Activated naive CD4-positive, alpha-beta T cell treated with anti-CD3 and anti-CD28 coated beads, Interleukin-2, amount 10 ng/mL, durations not matched to agents 7 days and 5 days (primary cell): ENCODE results near the gene METTL8.

ENCODE experiments used
- CTCF ChIA-PET: fragments of 350-600 bp; sonication (Branson Sonifier 250); formaldehyde crosslinking; loops from one replicate; lab custom pipeline; 2021; ENCODE audit warnings: antibody characterized with exemption; lab: Charles Lee
- DNase-seq: peaks from one replicate; pipeline ENCODE4 v3.0.0-alpha.2; 2020
- H3K27ac Mint-ChIP-seq: one replicate; pipeline ENCODE4 v1.8.0; 2021; ENCODE audit warnings: mild to moderate bottlenecking, moderate library complexity, mixed read lengths
- H3K27me3 Mint-ChIP-seq: one replicate; pipeline ENCODE4 v1.8.0; 2021; ENCODE audit warnings: mild to moderate bottlenecking, mixed read lengths
- H3K36me3 Mint-ChIP-seq: one replicate; pipeline ENCODE4 v1.8.0; 2021; ENCODE audit warnings: mixed read lengths
- H3K4me1 Mint-ChIP-seq: one replicate; pipeline ENCODE4 v1.8.0; 2021; ENCODE audit warnings: mixed read lengths
- H3K4me3 Mint-ChIP-seq: one replicate; pipeline ENCODE4 v1.8.0; 2021; ENCODE audit warnings: mild to moderate bottlenecking, moderate library complexity, mixed read lengths
- H3K9me3 Mint-ChIP-seq: one replicate; pipeline ENCODE4 v1.8.0; 2021; ENCODE audit warnings: mixed read lengths

Gene METTL8

DNA sequence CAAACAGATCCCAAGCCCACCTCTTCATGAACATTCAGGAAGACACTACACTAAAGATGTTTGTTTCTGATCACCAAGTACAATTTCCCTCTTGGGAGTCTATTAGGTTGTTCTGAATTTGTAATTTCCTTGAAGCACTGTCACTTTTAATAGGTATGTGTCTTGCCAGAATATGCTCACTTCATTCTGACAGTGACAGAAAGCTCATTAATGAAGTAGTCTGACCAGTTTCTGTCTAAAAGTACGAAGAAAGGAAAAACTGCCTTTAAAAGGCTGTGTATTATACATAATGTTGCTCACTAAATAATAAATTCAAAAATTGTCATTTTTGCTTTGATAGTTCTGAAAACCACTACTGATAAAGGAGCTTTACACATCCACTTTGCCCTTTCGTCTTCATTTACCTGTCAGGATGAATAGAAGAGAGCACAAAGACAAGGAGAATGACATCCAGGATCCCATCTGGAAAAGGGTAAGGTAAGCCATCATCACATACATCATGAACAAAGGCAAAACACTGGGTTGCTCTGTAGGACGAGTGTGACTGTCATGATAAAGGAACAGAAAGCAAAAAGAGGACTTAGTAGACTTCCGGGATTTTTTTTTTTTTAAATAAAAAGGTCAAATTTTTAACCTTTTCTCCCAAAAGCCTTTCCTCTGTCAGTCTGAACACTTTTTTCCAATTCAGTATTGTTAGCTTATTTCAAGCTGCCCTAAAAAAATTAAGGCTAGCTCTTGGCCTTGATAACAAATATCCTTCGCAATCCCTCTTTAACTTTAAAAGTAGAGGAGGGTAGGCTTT lies 103.4 kb downstream of the METTL8 start:
- Mint-ChIP-seq H3K4me1 (peaks cover 25% of the 10 kb centered on the region), H3K27me3 (no peaks in the 10 kb centered on the region), H3K9me3 (no peaks in the 10 kb centered on the region), H3K36me3 (peaks cover 5% of the 10 kb centered on the region), H3K27ac (no peak overlapping the region), H3K4me3 (no peak overlapping the region)
- CTCF ChIA-PET = no interaction called here
- no peak for DNase-seq

DNA sequence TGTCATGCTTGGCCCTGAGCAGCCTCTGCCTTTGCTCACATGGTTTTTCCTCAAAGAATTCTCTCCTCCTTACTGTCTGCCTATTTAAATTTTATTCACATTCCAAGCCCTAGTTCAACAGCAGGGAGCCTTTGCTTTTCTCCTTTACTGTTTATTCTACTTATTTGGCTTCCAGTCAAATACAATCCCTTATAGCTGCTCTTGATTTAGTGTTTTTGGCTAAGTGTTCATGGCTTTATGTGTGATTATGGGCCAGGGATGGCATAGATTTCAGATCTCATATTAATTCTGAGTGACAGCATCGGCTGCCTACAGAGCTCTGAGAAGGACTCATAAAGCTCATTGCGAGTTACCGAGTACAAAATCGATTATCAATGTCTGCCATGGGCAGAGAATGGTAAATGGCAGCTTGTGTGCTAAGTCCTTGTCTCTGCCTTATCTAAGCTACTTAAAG lies 106.7 kb downstream of the METTL8 start:
- H3K27ac Mint-ChIP-seq = no peak overlapping the region

DNA sequence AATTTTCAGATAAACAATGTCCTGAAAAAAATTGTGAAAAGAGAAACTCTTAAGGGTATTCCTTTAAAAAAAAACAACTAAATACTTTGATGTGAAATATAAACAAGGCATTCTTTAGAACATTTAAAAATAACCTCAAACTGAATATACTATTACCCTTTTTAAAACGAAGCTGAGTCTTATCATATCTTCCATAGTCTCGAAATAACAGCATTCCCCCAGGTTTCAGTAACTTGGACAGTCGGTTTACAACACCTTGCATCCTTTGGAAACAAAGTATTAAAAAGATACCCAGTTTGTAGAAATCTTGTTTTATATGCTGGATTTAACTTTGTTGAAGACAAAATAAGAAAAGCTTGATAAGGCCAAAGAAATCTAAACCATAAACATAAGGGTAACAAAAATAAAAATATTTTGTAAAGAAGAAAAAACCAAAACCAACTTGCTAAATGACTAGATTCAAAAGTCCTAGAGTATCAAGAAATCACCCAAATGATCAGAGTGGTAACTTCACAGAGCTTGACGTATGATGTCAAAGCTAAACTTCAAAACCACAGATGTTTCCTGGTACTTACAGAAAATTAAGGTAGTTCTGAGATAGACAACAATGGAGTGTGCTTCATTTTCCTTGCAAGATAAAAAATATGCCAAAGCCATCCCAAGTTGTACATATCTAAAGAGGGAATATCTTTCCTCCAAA lies 107.8 kb downstream of the METTL8 start:
- peaks cover 16% of the 10 kb centered on the region for H3K36me3 Mint-ChIP-seq
- H3K9me3 Mint-ChIP-seq = no peaks in the 10 kb centered on the region
- no peak overlapping the region for H3K4me3 Mint-ChIP-seq
- CTCF ChIA-PET = interaction anchor here (0.6 to 2.1 kb wide), 4 partner anchors 79 to 353 kb away, joined by 3 to 7 read pairs (median 4); no protein-coding TSS in a partner anchor
- no peak for DNase-seq
- H3K27me3 Mint-ChIP-seq = no peaks in the 10 kb centered on the region
- H3K4me1 Mint-ChIP-seq = peaks cover 36% of the 10 kb centered on the region
- peak overlapping the region; percentile 43 for H3K27ac Mint-ChIP-seq

More for the DNA sequence above, 106.7 kb downstream of the METTL8 start:
- CTCF ChIA-PET = interaction anchor here (1.9 to 2.1 kb wide), 2 partner anchors 89 to 354 kb away, joined by 5 to 7 read pairs; no protein-coding TSS in a partner anchor
- peaks cover 13% of the 10 kb centered on the region for H3K36me3 Mint-ChIP-seq
- no peak overlapping the region for H3K4me3 Mint-ChIP-seq
- no peak for DNase-seq
- H3K4me1 Mint-ChIP-seq = peaks cover 34% of the 10 kb centered on the region
- no peaks in the 10 kb centered on the region for H3K27me3 Mint-ChIP-seq
- no peaks in the 10 kb centered on the region for H3K9me3 Mint-ChIP-seq

DNA sequence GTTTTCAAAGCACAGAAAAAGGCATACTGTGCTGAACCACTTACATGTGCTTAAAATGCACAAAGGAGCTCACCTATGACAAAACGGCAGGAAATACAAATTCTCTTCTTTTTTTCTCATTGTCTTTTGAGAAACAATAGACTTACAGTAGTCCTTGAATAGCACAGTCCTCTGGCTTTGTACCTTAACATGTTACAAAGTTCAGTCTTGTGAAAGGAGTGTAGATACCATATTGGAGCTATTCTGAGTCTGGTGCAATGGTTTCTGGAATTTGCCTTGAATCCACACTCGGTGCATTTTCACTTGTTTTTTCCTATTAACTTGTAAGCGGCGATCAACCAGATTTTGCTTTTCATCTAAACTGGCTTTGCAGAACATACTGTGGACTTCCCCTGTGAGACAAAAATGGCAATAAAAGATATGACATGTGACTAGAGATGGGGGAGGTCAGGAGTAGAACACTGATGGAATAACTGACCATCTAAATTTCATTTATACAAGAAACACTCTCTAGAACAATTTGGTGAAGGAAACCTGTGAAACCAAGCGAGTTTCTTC lies 109.7 kb downstream of the METTL8 start:
- CTCF ChIA-PET = interaction anchor here (0.6 to 1.3 kb wide), 3 partner anchors 92 to 161 kb away, joined by 3 to 4 read pairs (median 3); no protein-coding TSS in a partner anchor
- Mint-ChIP-seq H3K4me1 (peaks cover 54% of the 10 kb centered on the region), H3K4me3 (no peak overlapping the region), H3K27ac (no peak overlapping the region), H3K9me3 (no peaks in the 10 kb centered on the region), H3K36me3 (peaks cover 18% of the 10 kb centered on the region), H3K27me3 (no peaks in the 10 kb centered on the region)
- no peak for DNase-seq

DNA sequence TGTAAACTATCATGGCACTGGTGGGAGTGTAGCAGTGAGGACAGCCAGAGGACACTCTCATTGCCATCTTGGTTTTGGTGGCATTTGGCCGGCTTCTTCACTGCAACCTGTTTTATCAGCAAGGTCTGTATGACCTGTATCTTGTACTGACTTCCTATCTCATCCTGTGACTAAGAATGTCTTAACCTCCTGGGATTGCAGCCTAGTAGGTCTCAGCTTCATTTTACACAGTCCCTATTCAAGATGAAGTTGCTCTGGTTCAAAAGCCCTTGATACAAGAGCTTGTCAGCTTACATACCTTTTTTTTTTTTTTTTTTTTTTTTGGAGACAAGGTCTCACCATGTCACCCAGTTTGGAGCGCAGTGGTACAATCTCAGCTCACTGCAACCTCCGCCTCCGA lies 110.9 kb downstream of the METTL8 start:
- no peak for DNase-seq
- H3K27ac Mint-ChIP-seq = no peak overlapping the region
- no peaks in the 10 kb centered on the region for H3K9me3 Mint-ChIP-seq
- peaks cover 62% of the 10 kb centered on the region for H3K4me1 Mint-ChIP-seq
- CTCF ChIA-PET = interaction anchor here (1.2 kb wide), 1 partner anchor 94 kb away, joined by 3 read pairs; no protein-coding TSS in a partner anchor
- H3K36me3 Mint-ChIP-seq = peaks cover 16% of the 10 kb centered on the region
- H3K27me3 Mint-ChIP-seq = no peaks in the 10 kb centered on the region
- H3K4me3 Mint-ChIP-seq = no peak overlapping the region

DNA sequence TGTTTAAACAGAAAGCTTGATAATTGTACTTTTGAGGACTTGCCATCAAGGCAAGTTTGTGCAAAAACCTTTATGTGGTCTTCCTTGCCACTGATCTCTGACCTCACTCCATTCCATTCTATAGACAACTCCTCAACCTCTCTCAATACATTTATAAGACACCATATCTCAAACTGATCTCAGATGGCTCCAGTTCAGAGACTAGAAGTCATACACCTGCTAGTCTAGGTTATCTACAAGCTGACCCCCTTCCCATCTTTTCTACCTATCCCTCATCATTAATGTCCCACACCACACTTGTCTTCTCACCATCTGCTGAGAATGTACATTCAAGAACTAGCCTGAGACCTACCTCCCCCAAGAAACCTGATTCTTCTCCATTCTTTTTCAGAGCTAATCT lies 113.1 kb downstream of the METTL8 start:
- CTCF ChIA-PET = interaction anchor here (3.6 kb wide), 1 partner anchor 96 kb away, joined by 15 read pairs; no protein-coding TSS in a partner anchor
- peaks cover 15% of the 10 kb centered on the region for H3K36me3 Mint-ChIP-seq
- H3K4me1 Mint-ChIP-seq = peaks cover 48% of the 10 kb centered on the region
- no peak overlapping the region for H3K27ac Mint-ChIP-seq
- DNase-seq = no peak
- no peak overlapping the region for H3K4me3 Mint-ChIP-seq
- H3K9me3 Mint-ChIP-seq = no peaks in the 10 kb centered on the region
- no peaks in the 10 kb centered on the region for H3K27me3 Mint-ChIP-seq

DNA sequence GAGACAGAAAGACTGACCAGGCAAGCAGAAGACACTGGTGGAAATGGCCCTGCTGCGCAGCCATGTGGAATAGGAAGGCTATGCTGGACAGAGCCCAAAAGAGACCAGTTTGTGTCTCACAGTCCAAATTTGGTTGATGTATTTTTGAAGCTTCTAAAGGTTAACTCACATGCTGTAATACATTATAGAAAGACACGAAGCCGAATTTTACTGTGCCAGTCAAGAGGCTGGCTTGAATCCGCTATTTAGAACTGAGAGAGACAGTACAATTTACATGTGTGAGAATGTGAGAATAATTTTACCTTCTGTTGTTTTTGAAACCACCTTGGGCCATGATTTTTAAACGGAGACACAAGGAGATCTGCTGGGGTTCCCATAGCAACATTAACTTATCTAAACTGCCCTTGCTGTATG lies 113.6 kb downstream of the METTL8 start:
- Mint-ChIP-seq H3K27me3 (no peaks in the 10 kb centered on the region), H3K36me3 (peaks cover 16% of the 10 kb centered on the region), H3K4me1 (peaks cover 42% of the 10 kb centered on the region)

DNA sequence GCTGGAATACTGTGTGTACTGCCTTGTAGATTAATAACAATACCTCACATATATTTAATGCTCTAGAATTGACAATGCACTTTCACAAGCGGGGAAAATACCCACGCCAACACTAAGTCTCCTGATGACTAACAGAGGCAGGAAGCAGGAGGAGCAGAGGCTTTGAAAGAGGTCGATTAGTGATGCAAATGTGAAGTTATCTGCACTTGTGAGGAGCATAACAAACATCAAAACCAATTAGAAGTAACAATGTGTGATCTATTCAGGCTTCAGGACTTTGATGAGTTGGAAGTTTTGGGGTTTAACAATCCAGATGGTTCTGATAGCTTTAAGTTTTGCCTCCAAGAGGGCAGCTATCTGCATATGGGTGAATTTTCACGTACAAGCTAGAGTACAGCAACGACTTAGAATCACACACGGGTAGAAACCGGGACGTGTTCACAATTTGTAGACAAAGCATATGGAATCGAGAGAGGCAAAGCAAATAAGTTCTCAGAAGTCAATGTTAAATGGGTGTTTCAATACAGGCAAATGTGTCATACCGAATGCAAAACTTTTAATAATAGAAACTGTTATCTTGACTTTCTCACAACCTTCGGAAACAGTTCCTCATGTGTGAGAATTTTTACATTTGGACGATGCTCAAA lies 114.5 kb downstream of the METTL8 start:
- H3K36me3 Mint-ChIP-seq = peaks cover 16% of the 10 kb centered on the region
- no peaks in the 10 kb centered on the region for H3K9me3 Mint-ChIP-seq
- H3K4me1 Mint-ChIP-seq = peaks cover 41% of the 10 kb centered on the region
- no peaks in the 10 kb centered on the region for H3K27me3 Mint-ChIP-seq
- peak; percentile 41 for DNase-seq
- CTCF ChIA-PET = interaction anchor here (1.4 to 3.6 kb wide), 3 partner anchors 97 to 390 kb away, joined by 4 to 15 read pairs (median 5); partner anchors contain the start of gene GORASP2
- peak overlapping the region; percentile 66 for H3K27ac Mint-ChIP-seq
- H3K4me3 Mint-ChIP-seq = peak overlapping the region; percentile 22

More for the DNA sequence above, 113.6 kb downstream of the METTL8 start:
- Mint-ChIP-seq H3K4me3 (no peak overlapping the region), H3K27ac (no peak overlapping the region), H3K9me3 (no peaks in the 10 kb centered on the region)
- CTCF ChIA-PET = interaction anchor here (1.4 to 3.6 kb wide), 2 partner anchors 96 to 161 kb away, joined by 4 to 15 read pairs; no protein-coding TSS in a partner anchor
- DNase-seq = no peak

DNA sequence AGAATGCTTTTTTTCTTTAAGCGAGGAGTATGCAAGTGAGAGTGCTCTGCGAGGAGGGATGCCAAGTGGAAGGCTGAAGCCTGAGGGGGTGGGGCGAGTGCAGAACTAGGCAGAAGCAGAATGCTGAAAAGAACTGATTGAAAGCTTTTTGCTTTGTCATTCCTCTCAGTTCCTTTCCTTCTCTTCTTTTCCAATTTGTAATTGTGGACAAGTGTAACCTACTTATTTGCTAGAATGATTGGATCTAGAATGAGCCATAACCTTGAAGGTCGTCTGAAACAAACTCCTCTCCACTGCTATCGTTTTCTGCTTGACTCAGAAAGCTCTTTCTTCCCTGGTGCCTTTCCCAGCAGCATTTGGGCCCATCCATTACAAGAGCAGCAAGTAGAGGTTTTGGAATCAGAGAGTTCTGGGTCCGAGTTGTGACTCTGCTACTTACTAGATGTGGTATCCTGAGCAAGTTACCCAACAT lies 115.3 kb downstream of the METTL8 start:
- CTCF ChIA-PET = interaction anchor here (1.4 to 3.6 kb wide), 2 partner anchors 98 to 389 kb away, joined by 5 to 15 read pairs; partner anchors contain the start of gene GORASP2
- Mint-ChIP-seq H3K9me3 (peaks cover 5% of the 10 kb centered on the region), H3K4me3 (no peak overlapping the region), H3K36me3 (peaks cover 15% of the 10 kb centered on the region), H3K27me3 (no peaks in the 10 kb centered on the region), H3K27ac (peak overlapping the region; percentile 66), H3K4me1 (peaks cover 42% of the 10 kb centered on the region)
- DNase-seq = no peak

DNA sequence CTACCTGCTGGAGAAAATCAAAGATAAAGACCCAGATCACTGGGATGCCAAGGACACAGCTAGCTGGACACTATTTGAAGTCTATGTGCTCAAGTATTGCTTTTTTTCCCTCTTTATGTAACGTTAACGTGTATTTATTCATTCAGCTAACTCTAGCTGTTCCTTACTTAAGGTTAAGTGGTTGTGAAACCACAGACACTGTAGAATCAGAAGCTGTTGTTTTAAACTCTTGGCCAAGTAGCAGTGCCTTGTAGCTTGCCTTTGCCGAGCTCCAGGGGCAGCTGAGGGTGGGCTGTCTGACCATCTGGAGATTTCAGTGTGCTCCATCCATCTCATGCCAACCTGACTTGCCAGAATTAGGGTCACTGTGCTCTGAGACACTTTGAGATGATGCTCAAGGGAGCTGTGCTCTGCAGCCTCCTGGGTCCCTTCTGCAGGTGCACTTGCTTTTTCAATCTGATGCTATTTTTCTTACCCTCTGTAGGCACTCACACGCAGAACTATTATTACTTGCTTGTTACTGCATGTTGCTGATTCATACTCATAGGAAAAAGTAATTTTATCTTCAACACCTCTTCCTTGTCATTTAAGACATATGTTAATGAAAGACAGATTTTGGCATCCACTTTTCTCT lies 116.2 kb downstream of the METTL8 start:
- peaks cover 43% of the 10 kb centered on the region for H3K4me1 Mint-ChIP-seq
- peaks cover 8% of the 10 kb centered on the region for H3K9me3 Mint-ChIP-seq
- no peak overlapping the region for H3K4me3 Mint-ChIP-seq
- no peaks in the 10 kb centered on the region for H3K27me3 Mint-ChIP-seq
- no peak overlapping the region for H3K27ac Mint-ChIP-seq
- no peak for DNase-seq
- CTCF ChIA-PET = interaction anchor here (0.7 to 3.6 kb wide), 2 partner anchors 99 to 154 kb away, joined by 3 to 15 read pairs; no protein-coding TSS in a partner anchor
- peaks cover 14% of the 10 kb centered on the region for H3K36me3 Mint-ChIP-seq

DNA sequence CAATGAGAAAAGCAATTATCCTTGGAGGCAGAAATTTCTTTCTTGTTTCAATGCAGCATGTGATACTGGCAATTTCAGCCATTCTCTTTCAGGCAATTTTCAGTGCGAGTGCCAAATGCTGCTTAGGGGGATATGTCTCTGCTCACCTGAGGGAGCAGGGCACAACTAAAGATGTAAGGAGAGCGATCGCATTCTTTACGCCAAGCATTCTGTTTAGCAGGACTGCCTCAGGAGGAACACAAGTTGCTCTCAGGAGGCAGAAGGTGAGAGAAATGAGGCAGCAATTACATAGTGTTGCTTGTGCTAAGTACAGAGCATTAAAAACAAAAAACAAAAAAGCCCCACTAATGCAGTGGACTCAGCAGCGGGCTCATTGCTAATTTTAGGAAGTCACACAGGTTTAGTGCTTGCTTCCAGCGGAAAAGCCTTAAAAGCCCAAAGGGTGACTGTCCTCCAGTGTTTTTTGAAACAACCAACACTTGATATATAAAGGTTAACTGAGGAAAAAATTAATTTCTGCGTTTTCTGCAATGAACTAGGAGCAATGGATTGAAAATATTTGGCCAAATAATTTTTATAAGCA lies 116.9 kb downstream of the METTL8 start:
- no peak for DNase-seq
- CTCF ChIA-PET = interaction anchor here (0.7 kb wide), 1 partner anchor 153 kb away, joined by 3 read pairs; no protein-coding TSS in a partner anchor
- H3K9me3 Mint-ChIP-seq = peaks cover 12% of the 10 kb centered on the region
- no peak overlapping the region for H3K4me3 Mint-ChIP-seq
- H3K36me3 Mint-ChIP-seq = peaks cover 17% of the 10 kb centered on the region
- H3K27ac Mint-ChIP-seq = no peak overlapping the region
- no peaks in the 10 kb centered on the region for H3K27me3 Mint-ChIP-seq
- H3K4me1 Mint-ChIP-seq = peaks cover 43% of the 10 kb centered on the region

DNA sequence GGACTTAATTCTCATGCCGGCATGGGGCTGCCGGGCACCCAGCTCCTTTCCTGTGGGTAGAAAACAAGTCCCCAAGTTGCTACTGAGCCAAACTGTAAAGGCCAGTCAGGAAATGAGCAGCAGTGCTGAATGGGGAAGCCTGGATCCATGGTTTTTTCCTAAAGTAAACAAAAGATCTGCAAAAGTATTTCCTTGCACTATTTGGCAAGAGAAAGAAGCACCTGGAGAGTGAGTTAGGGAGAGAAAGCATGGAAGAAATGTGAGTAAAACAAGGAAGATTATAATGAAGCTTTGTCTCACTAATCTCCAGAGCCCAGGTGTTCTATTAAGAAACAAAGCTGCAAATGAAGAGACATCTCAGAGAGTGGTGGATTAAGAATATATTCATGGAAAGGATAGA lies 117.6 kb downstream of the METTL8 start:
- H3K36me3 Mint-ChIP-seq = peaks cover 20% of the 10 kb centered on the region
- H3K4me3 Mint-ChIP-seq = no peak overlapping the region
- no peak overlapping the region for H3K27ac Mint-ChIP-seq
- peaks cover 42% of the 10 kb centered on the region for H3K4me1 Mint-ChIP-seq
- peaks cover 18% of the 10 kb centered on the region for H3K9me3 Mint-ChIP-seq
- no peak for DNase-seq
- CTCF ChIA-PET = no interaction called here
- no peaks in the 10 kb centered on the region for H3K27me3 Mint-ChIP-seq

DNA sequence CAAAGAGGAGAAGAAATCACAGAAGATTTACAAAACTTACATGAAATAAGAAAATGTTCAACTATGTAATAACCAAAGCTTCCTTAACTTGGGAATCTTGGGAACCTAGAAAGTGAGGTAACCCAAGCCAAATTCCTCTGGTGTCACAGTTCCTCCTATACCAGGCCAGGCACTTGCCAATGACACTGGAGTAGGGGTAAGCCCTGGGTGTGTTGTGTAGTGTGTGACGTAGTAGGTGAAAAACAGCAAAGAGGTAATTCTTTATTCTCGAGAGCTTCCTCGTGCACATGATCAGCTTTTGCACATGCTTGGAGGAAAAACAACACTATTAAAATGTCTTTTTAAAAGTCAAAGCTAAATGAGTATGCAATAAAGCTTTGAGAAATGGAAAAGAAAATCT lies 118.0 kb downstream of the METTL8 start:
- no peak overlapping the region for H3K4me3 Mint-ChIP-seq
- H3K36me3 Mint-ChIP-seq = peaks cover 21% of the 10 kb centered on the region
- no peaks in the 10 kb centered on the region for H3K27me3 Mint-ChIP-seq
- H3K27ac Mint-ChIP-seq = no peak overlapping the region
- no peak for DNase-seq
- H3K4me1 Mint-ChIP-seq = peaks cover 38% of the 10 kb centered on the region
- H3K9me3 Mint-ChIP-seq = peaks cover 22% of the 10 kb centered on the region
- CTCF ChIA-PET = no interaction called here
